ENCODE data around the gene TNIP1. TPM values are rescaled to one million over a fixed set of nuclear protein-coding genes. Genes with fewer than 3 reads are reported as not detected.

The TNIP1 gene
- total RNA-seq, 1 donor from 2014 or later: 65.6 TPM

- Histone ChIP-seq H3K4me3 (ENCODE audit: low read depth, low read length) (no peak overlapping the region), H3K27me3 (ENCODE audit: control insufficient read depth, insufficient read depth, low read length) (no peaks in the 10 kb centered on the region), H3K36me3 (ENCODE audit: control insufficient read depth, insufficient read depth, low read length) (no peaks in the 10 kb centered on the region)
- FAIRE-seq (no peak), DNase-seq (ENCODE audit: low read depth) (no peak)
- TF ChIP-seq CTCF (IDR thresholded peaks at IDR 0.05; ENCODE audit: insufficient read depth, low read length, severe bottlenecking): no peak
Measured at GRCh38 chr5:151003503-151003860, 77.4 kb downstream of the TNIP1 start.

GRCh38 chr5:151002681-151003502 is 77.9 kb downstream of the TNIP1 start:
- FAIRE-seq (no peak), DNase-seq (ENCODE audit: low read depth) (no peak)
- no peak overlapping the region for H3K4me3 ChIP-seq (ENCODE audit: low read depth, low read length)
- no peaks in the 10 kb centered on the region for H3K27me3 ChIP-seq (ENCODE audit: control insufficient read depth, insufficient read depth, low read length)
- TF ChIP-seq CTCF (IDR thresholded peaks at IDR 0.05; ENCODE audit: insufficient read depth, low read length, severe bottlenecking): no peak
- H3K36me3 ChIP-seq (ENCODE audit: control insufficient read depth, insufficient read depth, low read length): no peaks in the 10 kb centered on the region

GRCh38 chr5:151002250-151002649 is 78.6 kb downstream of the TNIP1 start:
- H3K27me3 ChIP-seq (ENCODE audit: control insufficient read depth, insufficient read depth, low read length): no peaks in the 10 kb centered on the region
- TF ChIP-seq CTCF (IDR thresholded peaks at IDR 0.05; ENCODE audit: insufficient read depth, low read length, severe bottlenecking): peak; percentile 40
- FAIRE-seq: no peak
- DNase-seq (ENCODE audit: low read depth): peak; percentile 57
- H3K4me3 ChIP-seq (ENCODE audit: low read depth, low read length): no peak overlapping the region
- H3K36me3 ChIP-seq (ENCODE audit: control insufficient read depth, insufficient read depth, low read length): no peaks in the 10 kb centered on the region

- DNase-seq (ENCODE audit: low read depth) (no peak), FAIRE-seq (no peak)
- Histone ChIP-seq H3K27me3 (ENCODE audit: control insufficient read depth, insufficient read depth, low read length) (no peaks in the 10 kb centered on the region), H3K4me3 (ENCODE audit: low read depth, low read length) (no peak overlapping the region), H3K36me3 (ENCODE audit: control insufficient read depth, insufficient read depth, low read length) (no peaks in the 10 kb centered on the region)
- TF ChIP-seq CTCF (IDR thresholded peaks at IDR 0.05; ENCODE audit: insufficient read depth, low read length, severe bottlenecking): no peak
Measured at GRCh38 chr5:151001436-151001835, 79.4 kb downstream of the TNIP1 start.

- no peaks in the 10 kb centered on the region for H3K27me3 ChIP-seq (ENCODE audit: control insufficient read depth, insufficient read depth, low read length)
- FAIRE-seq (no peak), DNase-seq (ENCODE audit: low read depth) (peak; percentile 20)
- no peaks in the 10 kb centered on the region for H3K36me3 ChIP-seq (ENCODE audit: control insufficient read depth, insufficient read depth, low read length)
- TF ChIP-seq CTCF (IDR thresholded peaks at IDR 0.05; ENCODE audit: insufficient read depth, low read length, severe bottlenecking): no peak
- no peak overlapping the region for H3K4me3 ChIP-seq (ENCODE audit: low read depth, low read length)
Measured at GRCh38 chr5:150999704-151000442, 81.0 kb downstream of the TNIP1 start.
